ENCODE data around the gene LPP. TPM values are rescaled to one million over a fixed set of nuclear protein-coding genes. Genes with fewer than 3 reads are reported as not detected.

The LPP gene
- total RNA-seq, 1 donor from 2014 or later, result 14.2 TPM

- TF ChIP-seq CTCF (IDR thresholded peaks at IDR 0.05; ENCODE audit: insufficient read depth, low read length, severe bottlenecking), result no peak
- Histone ChIP-seq H3K27me3 (ENCODE audit: control insufficient read depth, insufficient read depth, low read length) (no peaks in the 10 kb centered on the region), H3K36me3 (ENCODE audit: control insufficient read depth, insufficient read depth, low read length) (no peaks in the 10 kb centered on the region), H3K4me3 (ENCODE audit: low read depth, low read length) (no peak overlapping the region)
- DNase-seq (ENCODE audit: low read depth) (no peak), FAIRE-seq (no peak)
These were observed 102.8 kb downstream of the LPP start for GRCh38 chr3:188256758-188257157.

- Histone ChIP-seq H3K4me3 (ENCODE audit: low read depth, low read length) (no peak overlapping the region), H3K36me3 (ENCODE audit: control insufficient read depth, insufficient read depth, low read length) (no peaks in the 10 kb centered on the region), H3K27me3 (ENCODE audit: control insufficient read depth, insufficient read depth, low read length) (no peaks in the 10 kb centered on the region)
- FAIRE-seq, result no peak
- TF ChIP-seq CTCF (IDR thresholded peaks at IDR 0.05; ENCODE audit: insufficient read depth, low read length, severe bottlenecking), result no peak
- DNase-seq (ENCODE audit: low read depth), result no peak
These were observed 103.5 kb downstream of the LPP start for GRCh38 chr3:188257384-188258026.

- no peak for TF ChIP-seq CTCF (IDR thresholded peaks at IDR 0.05; ENCODE audit: insufficient read depth, low read length, severe bottlenecking)
- DNase-seq (ENCODE audit: low read depth) (no peak), FAIRE-seq (no peak)
- no peaks in the 10 kb centered on the region for H3K27me3 ChIP-seq (ENCODE audit: control insufficient read depth, insufficient read depth, low read length)
- H3K4me3 ChIP-seq (ENCODE audit: low read depth, low read length), result no peak overlapping the region
- no peaks in the 10 kb centered on the region for H3K36me3 ChIP-seq (ENCODE audit: control insufficient read depth, insufficient read depth, low read length)
These were observed 105.2 kb downstream of the LPP start for GRCh38 chr3:188259191-188259590.

GRCh38 chr3:188259596-188259995, 105.6 kb downstream of the LPP start:
- no peak for TF ChIP-seq CTCF (IDR thresholded peaks at IDR 0.05; ENCODE audit: insufficient read depth, low read length, severe bottlenecking)

GRCh38 chr3:188261011-188261410, 107.1 kb downstream of the LPP start:
- no peak for FAIRE-seq
- TF ChIP-seq CTCF (IDR thresholded peaks at IDR 0.05; ENCODE audit: insufficient read depth, low read length, severe bottlenecking), result no peak
- H3K36me3 ChIP-seq (ENCODE audit: control insufficient read depth, insufficient read depth, low read length), result no peaks in the 10 kb centered on the region

More at GRCh38 chr3:188259596-188259995, 105.6 kb downstream of the LPP start:
- Histone ChIP-seq H3K36me3 (ENCODE audit: control insufficient read depth, insufficient read depth, low read length) (no peaks in the 10 kb centered on the region), H3K27me3 (ENCODE audit: control insufficient read depth, insufficient read depth, low read length) (no peaks in the 10 kb centered on the region), H3K4me3 (ENCODE audit: low read depth, low read length) (no peak overlapping the region)
- DNase-seq (ENCODE audit: low read depth) (no peak), FAIRE-seq (no peak)

GRCh38 chr3:188262488-188262887, 108.5 kb downstream of the LPP start:
- FAIRE-seq, result no peak

More at GRCh38 chr3:188261011-188261410, 107.1 kb downstream of the LPP start:
- DNase-seq (ENCODE audit: low read depth), result no peak
- Histone ChIP-seq H3K4me3 (ENCODE audit: low read depth, low read length) (no peak overlapping the region), H3K27me3 (ENCODE audit: control insufficient read depth, insufficient read depth, low read length) (no peaks in the 10 kb centered on the region)

More at GRCh38 chr3:188262488-188262887, 108.5 kb downstream of the LPP start:
- no peak for DNase-seq (ENCODE audit: low read depth)
- H3K4me3 ChIP-seq (ENCODE audit: low read depth, low read length), result no peak overlapping the region
- TF ChIP-seq CTCF (IDR thresholded peaks at IDR 0.05; ENCODE audit: insufficient read depth, low read length, severe bottlenecking), result no peak
- H3K27me3 ChIP-seq (ENCODE audit: control insufficient read depth, insufficient read depth, low read length), result no peaks in the 10 kb centered on the region
- H3K36me3 ChIP-seq (ENCODE audit: control insufficient read depth, insufficient read depth, low read length), result no peaks in the 10 kb centered on the region
